Stomach smooth muscle (tissue), 2 donors: ENCODE results near the gene PRIM1.

Experiments used
- H3K27ac ChIP-seq: one replicate; pipeline ENCODE4 v1.7.0; 2013; ENCODE audit warnings: mild to moderate bottlenecking, low read length, inconsistent platforms
- H3K27me3 ChIP-seq, 2 donors: one replicate each; pipeline ENCODE4 v1.7.0; 2013; ENCODE audit warnings: low read length in 2 of 2; ENCODE audit not compliant: insufficient read depth in 2 of 2, control insufficient read depth in 1 of 2
- H3K36me3 ChIP-seq, 2 donors: one replicate each; pipeline ENCODE4 v1.7.0; 2013; ENCODE audit warnings: low read length in 2 of 2; ENCODE audit not compliant: control insufficient read depth in 2 of 2, insufficient read depth in 2 of 2
- H3K4me1 ChIP-seq: one replicate; pipeline ENCODE4 v1.7.0; 2013; ENCODE audit warnings: low read length; ENCODE audit not compliant: control insufficient read depth, insufficient read depth
- H3K4me3 ChIP-seq, 2 donors: one replicate each; pipeline ENCODE4 v1.7.0; 2013; ENCODE audit warnings: low read length in 2 of 2
- H3K9ac ChIP-seq, 2 donors: one replicate each; pipeline ENCODE4 v1.7.0; 2013; ENCODE audit warnings: low read length in 2 of 2, mild to moderate bottlenecking in 1 of 2
- H3K9me3 ChIP-seq, 2 donors: one replicate each; pipeline ENCODE4 v1.7.0; 2013; ENCODE audit warnings: low read length in 2 of 2; ENCODE audit not compliant: control insufficient read depth in 2 of 2
- donor health status: healthy.
- donor health status: Pancreatic carcinoma.

The PRIM1 gene

GRCh38 chr12:56781726-56782125, 29.6 kb upstream of the PRIM1 start:
- no peak overlapping the region for H3K9ac ChIP-seq
- no peaks in the 10 kb centered on the region for H3K9me3 ChIP-seq
- H3K36me3 ChIP-seq: no peaks in the 10 kb centered on the region
- H3K27me3 ChIP-seq: no peaks in the 10 kb centered on the region
- H3K27ac ChIP-seq: no peak overlapping the region
- H3K4me3 ChIP-seq: no peak overlapping the region
- H3K4me1 ChIP-seq: no peaks in the 10 kb centered on the region

- Histone ChIP-seq H3K36me3 (no peaks in the 10 kb centered on the region), H3K4me3 (no peak overlapping the region), H3K27me3 (no peaks in the 10 kb centered on the region), H3K9ac (no peak overlapping the region), H3K9me3 (no peaks in the 10 kb centered on the region), H3K4me1 (no peaks in the 10 kb centered on the region), H3K27ac (no peak overlapping the region)
These were observed 26.6 kb upstream of the PRIM1 start for GRCh38 chr12:56778756-56779155.

- Histone ChIP-seq H3K9me3 (no peaks in the 10 kb centered on the region), H3K36me3 (no peaks in the 10 kb centered on the region), H3K4me3 (no peak overlapping the region), H3K27ac (no peak overlapping the region), H3K4me1 (no peaks in the 10 kb centered on the region), H3K27me3 (no peaks in the 10 kb centered on the region), H3K9ac (no peak overlapping the region)
These were observed 24.5 kb upstream of the PRIM1 start for GRCh38 chr12:56776654-56777053.

GRCh38 chr12:56775638-56776037, 23.5 kb upstream of the PRIM1 start:
- Histone ChIP-seq H3K9me3 (no peaks in the 10 kb centered on the region), H3K4me1 (no peaks in the 10 kb centered on the region), H3K4me3 (no peak overlapping the region), H3K27me3 (no peaks in the 10 kb centered on the region), H3K9ac (no peak overlapping the region), H3K27ac (no peak overlapping the region), H3K36me3 (no peaks in the 10 kb centered on the region)

GRCh38 chr12:56773113-56773512, 21.0 kb upstream of the PRIM1 start:
- Histone ChIP-seq H3K27me3 (no peaks in the 10 kb centered on the region), H3K9me3 (no peaks in the 10 kb centered on the region), H3K27ac (no peak overlapping the region), H3K9ac (no peak overlapping the region), H3K36me3 (no peaks in the 10 kb centered on the region), H3K4me1 (no peaks in the 10 kb centered on the region), H3K4me3 (no peak overlapping the region)

GRCh38 chr12:56772625-56773024, 20.5 kb upstream of the PRIM1 start:
- no peak overlapping the region for H3K4me3 ChIP-seq
- no peaks in the 10 kb centered on the region for H3K27me3 ChIP-seq
- H3K9me3 ChIP-seq: no peaks in the 10 kb centered on the region
- H3K27ac ChIP-seq: no peak overlapping the region
- H3K4me1 ChIP-seq: no peaks in the 10 kb centered on the region
- H3K9ac ChIP-seq: no peak overlapping the region
- no peaks in the 10 kb centered on the region for H3K36me3 ChIP-seq

GRCh38 chr12:56769868-56770267, 17.7 kb upstream of the PRIM1 start:
- H3K9me3 ChIP-seq: no peaks in the 10 kb centered on the region
- H3K9ac ChIP-seq: no peak overlapping the region
- no peaks in the 10 kb centered on the region for H3K4me1 ChIP-seq
- no peaks in the 10 kb centered on the region for H3K36me3 ChIP-seq
- no peaks in the 10 kb centered on the region for H3K27me3 ChIP-seq
- H3K4me3 ChIP-seq: no peak overlapping the region
- H3K27ac ChIP-seq: no peak overlapping the region

- no peaks in the 10 kb centered on the region for H3K27me3 ChIP-seq
- H3K9ac ChIP-seq: no peak overlapping the region
- H3K9me3 ChIP-seq: no peaks in the 10 kb centered on the region
- no peaks in the 10 kb centered on the region for H3K4me1 ChIP-seq
- H3K27ac ChIP-seq: no peak overlapping the region
- H3K36me3 ChIP-seq: no peaks in the 10 kb centered on the region
- H3K4me3 ChIP-seq: no peak overlapping the region
These were observed 16.3 kb upstream of the PRIM1 start for GRCh38 chr12:56768424-56768823.

- no peak overlapping the region for H3K4me3 ChIP-seq
- H3K36me3 ChIP-seq: no peaks in the 10 kb centered on the region
- H3K27me3 ChIP-seq: no peaks in the 10 kb centered on the region
- H3K4me1 ChIP-seq: no peaks in the 10 kb centered on the region
- no peaks in the 10 kb centered on the region for H3K9me3 ChIP-seq
- H3K27ac ChIP-seq: no peak overlapping the region
- no peak overlapping the region for H3K9ac ChIP-seq
These were observed 14.4 kb upstream of the PRIM1 start for GRCh38 chr12:56766535-56766934.

GRCh38 chr12:56763753-56764657, 11.9 kb upstream of the PRIM1 start:
- H3K27me3 ChIP-seq: no peaks in the 10 kb centered on the region
- H3K9ac ChIP-seq: no peak overlapping the region
- H3K36me3 ChIP-seq: no peaks in the 10 kb centered on the region
- no peak overlapping the region for H3K27ac ChIP-seq
- peak overlapping the region in 1 of 2 donors; percentile 1 for H3K4me3 ChIP-seq
- H3K4me1 ChIP-seq: no peaks in the 10 kb centered on the region
- peaks cover 0 to under 1% of the 10 kb centered on the region in 2 donors for H3K9me3 ChIP-seq

- H3K9me3 ChIP-seq: peaks cover 0 to 2% of the 10 kb centered on the region in 2 donors
- H3K36me3 ChIP-seq: no peaks in the 10 kb centered on the region
- H3K9ac ChIP-seq: no peak overlapping the region
- H3K4me3 ChIP-seq: no peak overlapping the region
- H3K4me1 ChIP-seq: no peaks in the 10 kb centered on the region
- H3K27me3 ChIP-seq: no peaks in the 10 kb centered on the region
- no peak overlapping the region for H3K27ac ChIP-seq
These were observed 9.7 kb upstream of the PRIM1 start for GRCh38 chr12:56761812-56762211.
